Left renal pelvis (tissue), 4 donors: Measurements from ENCODE around the gene CITED4. TPM values are rescaled to one million over a fixed set of nuclear protein-coding genes. Genes with fewer than 3 reads are reported as not detected.

Experiments
- DNase-seq, 4 donors: peaks; one replicate each; pipeline ENCODE4 v3.0.0-alpha.2; 2013; ENCODE audit warnings: low read depth in 4 of 4, low spot score in 3 of 4
- polyA plus RNA-seq, 4 donors: library from polyadenylated mRNA; unstranded; fragments of 120-200 nt; gene quantifications; one replicate each; pipeline ENCODE4 v1.2.1, GENCODE V29; 2013; ENCODE audit not compliant: insufficient read length in 4 of 4

The CITED4 gene
- polyA plus RNA-seq, 4 donors: 2.6 to 6.3 (median 3.8) TPM

- DNase-seq: no peak
Measured at GRCh38 chr1:40887012-40887378, 24.8 kb upstream of the CITED4 start.

- DNase-seq: no peak
Measured at GRCh38 chr1:40886318-40887011, 24.3 kb upstream of the CITED4 start.

- no peak for DNase-seq
Measured at GRCh38 chr1:40884055-40884795, 22.1 kb upstream of the CITED4 start.

- DNase-seq: no peak
Measured at GRCh38 chr1:40880813-40881549, 18.8 kb upstream of the CITED4 start.

GRCh38 chr1:40879482-40880175 is 17.5 kb upstream of the CITED4 start:
- DNase-seq: no peak

GRCh38 chr1:40878906-40879305 is 16.7 kb upstream of the CITED4 start:
- DNase-seq: no peak

- DNase-seq: no peak
Measured at GRCh38 chr1:40877698-40878097, 15.5 kb upstream of the CITED4 start.

- no peak for DNase-seq
Measured at GRCh38 chr1:40876891-40877290, 14.7 kb upstream of the CITED4 start.

GRCh38 chr1:40876436-40876761 is 14.2 kb upstream of the CITED4 start:
- no peak for DNase-seq

- no peak for DNase-seq
Measured at GRCh38 chr1:40873863-40874472, 11.8 kb upstream of the CITED4 start.

- DNase-seq: no peak
Measured at GRCh38 chr1:40872276-40872675, 10.1 kb upstream of the CITED4 start.

GRCh38 chr1:40870135-40870728 is 8.1 kb upstream of the CITED4 start:
- DNase-seq: no peak

GRCh38 chr1:40868051-40868723 is 6.0 kb upstream of the CITED4 start:
- DNase-seq: no peak

- DNase-seq: no peak
Measured at GRCh38 chr1:40861224-40862003, 749 bp downstream of the CITED4 start.

GRCh38 chr1:40860706-40861223 is 1.4 kb downstream of the CITED4 start:
- DNase-seq: no peak

GRCh38 chr1:40858856-40859416 is 3.2 kb downstream of the CITED4 start:
- no peak for DNase-seq

- no peak for DNase-seq
Measured at GRCh38 chr1:40857737-40858136, 4.4 kb downstream of the CITED4 start.

GRCh38 chr1:40856656-40857302 is 5.4 kb downstream of the CITED4 start:
- no peak for DNase-seq
